ENCODE measurements around the gene PGA3.

The PGA3 gene

GRCh38 chr11:61183645-61184044, 19.7 kb upstream of the PGA3 start:
- no peak overlapping the region for H3K4me3 ChIP-seq (ENCODE audit: low read depth, low read length)
- TF ChIP-seq CTCF (IDR thresholded peaks at IDR 0.05; ENCODE audit: insufficient read depth, low read depth, low read length, missing control alignments) = no peak
- no peak for DNase-seq (ENCODE audit: low read depth)

DNA sequence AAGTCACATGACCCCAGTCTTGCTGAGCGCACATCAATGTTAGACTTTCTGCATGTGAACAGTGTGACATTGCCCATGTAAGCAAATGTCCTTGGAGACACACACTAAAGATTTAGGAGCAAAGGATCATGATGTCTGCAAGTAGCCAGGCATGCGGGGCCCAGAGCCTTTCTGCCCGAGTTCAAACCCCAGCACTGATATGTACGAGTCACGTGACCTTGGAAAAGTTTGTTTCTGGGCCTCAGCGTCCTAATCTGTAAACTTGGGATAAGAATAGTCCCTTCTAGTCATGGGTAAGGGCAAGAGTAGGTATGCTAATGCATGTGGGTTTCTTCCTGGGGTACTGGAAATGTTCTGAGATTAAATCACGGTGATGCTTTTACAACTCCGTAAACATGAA, 16.8 kb upstream of the PGA3 start:
- DNase-seq (ENCODE audit: low read depth) = no peak
- no peak for TF ChIP-seq CTCF (IDR thresholded peaks at IDR 0.05; ENCODE audit: insufficient read depth, low read depth, low read length, missing control alignments)

DNA sequence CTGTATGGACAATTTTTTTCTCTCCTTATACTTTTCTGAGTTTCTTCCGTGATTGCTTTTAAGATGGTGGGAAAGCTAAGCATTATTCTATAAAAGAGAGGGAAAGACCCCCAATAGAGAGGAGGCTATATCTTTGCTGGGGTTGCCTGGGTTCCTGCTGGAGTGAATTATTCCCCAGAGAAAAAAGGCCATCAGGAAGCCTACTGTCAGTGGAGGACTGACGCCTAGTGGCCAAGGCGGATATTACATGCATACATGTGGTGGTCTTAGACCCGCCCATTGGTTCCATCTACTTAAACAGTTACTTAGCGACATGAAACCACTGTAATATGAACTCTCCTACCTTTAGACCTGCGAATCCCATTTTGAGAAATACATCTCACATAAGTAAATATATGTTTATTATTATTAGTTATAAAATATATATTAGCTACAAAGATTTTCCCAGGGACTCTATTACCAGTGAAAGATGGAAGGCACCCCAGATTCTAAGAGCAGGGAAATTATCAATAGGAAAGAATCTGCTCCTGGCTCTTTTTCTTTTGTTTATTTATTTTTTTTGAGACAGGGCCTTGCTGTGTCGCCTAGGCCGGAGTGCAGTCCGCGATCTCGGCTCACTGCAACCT, 15.7 kb upstream of the PGA3 start:
- peak; percentile 95 for TF ChIP-seq CTCF (IDR thresholded peaks at IDR 0.05; ENCODE audit: insufficient read depth, low read depth, low read length, missing control alignments)
- H3K4me3 ChIP-seq (ENCODE audit: low read depth, low read length) = no peak overlapping the region

More for the DNA sequence above, 16.8 kb upstream of the PGA3 start:
- H3K4me3 ChIP-seq (ENCODE audit: low read depth, low read length) = no peak overlapping the region

GRCh38 chr11:61189933-61190332, 13.4 kb upstream of the PGA3 start:
- TF ChIP-seq CTCF (IDR thresholded peaks at IDR 0.05; ENCODE audit: insufficient read depth, low read depth, low read length, missing control alignments) = no peak
- no peak overlapping the region for H3K4me3 ChIP-seq (ENCODE audit: low read depth, low read length)
- no peak for DNase-seq (ENCODE audit: low read depth)

More for the DNA sequence above, 15.7 kb upstream of the PGA3 start:
- peak; percentile 87 for DNase-seq (ENCODE audit: low read depth)

- DNase-seq (ENCODE audit: low read depth) = no peak
- no peak overlapping the region for H3K4me3 ChIP-seq (ENCODE audit: low read depth, low read length)
- TF ChIP-seq CTCF (IDR thresholded peaks at IDR 0.05; ENCODE audit: insufficient read depth, low read depth, low read length, missing control alignments) = no peak
These were observed 9.7 kb upstream of the PGA3 start for GRCh38 chr11:61193596-61193995.

DNA sequence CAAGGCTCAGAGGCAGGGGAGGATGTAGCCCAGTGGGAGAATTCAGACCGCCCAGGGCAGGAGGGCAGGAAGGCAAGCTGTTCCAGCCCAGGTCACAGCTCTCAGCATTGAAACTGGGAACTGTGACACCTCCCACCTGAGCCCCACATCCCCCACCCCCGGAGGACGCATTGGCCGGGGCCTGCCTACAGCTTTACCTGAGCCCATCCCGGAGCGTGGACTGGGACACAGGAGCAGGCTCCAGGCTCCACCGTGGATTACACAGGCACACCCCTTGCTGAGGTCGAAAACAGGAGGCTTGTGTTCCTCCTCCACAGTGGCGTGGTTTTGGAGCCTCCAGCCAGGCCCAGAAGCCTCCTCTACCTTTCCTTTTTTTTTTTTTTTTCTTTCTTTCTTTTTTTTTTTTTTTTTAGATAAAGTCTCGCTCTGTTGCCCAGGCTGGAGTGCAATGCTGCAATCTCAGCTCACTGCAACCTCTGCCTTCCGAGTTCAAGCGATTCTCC, 9.1 kb upstream of the PGA3 start:
- no peak for DNase-seq (ENCODE audit: low read depth)
- no peak for TF ChIP-seq CTCF (IDR thresholded peaks at IDR 0.05; ENCODE audit: insufficient read depth, low read depth, low read length, missing control alignments)
- no peak overlapping the region for H3K4me3 ChIP-seq (ENCODE audit: low read depth, low read length)

Data from GM12865 (cell line).